Spleen (tissue), 7 donors: Measurements from ENCODE around the gene IRS1.

Experiments used
- CTCF ChIP-seq, 11 experiments: fragments of 200-600 bp in 7 of 11; fragments of 450-650 bp in 4 of 11; sonication (generic) in 4 of 11; IDR thresholded peaks in 8 of 11; conservative IDR thresholded peaks in 3 of 11; 1 replicate in 7 of 11; 2 replicates in 4 of 11; pipeline versions ENCODE4 v1.4.0 to v1.8.0; 2016 to 2021; ENCODE audit warnings: antibody characterized with exemption in 11 of 11, inconsistent platforms in 4 of 11, mild to moderate bottlenecking in 1 of 11
- POLR2A ChIP-seq, 3 donors: fragments of 450-650 bp; IDR thresholded peaks; one replicate each; pipeline ENCODE4 v1.5.1; 2017; ENCODE audit warnings: antibody characterized with exemption in 3 of 3, mild to moderate bottlenecking in 1 of 3
- donor health status: DM: no; HTN: no; CAD: no; lungs with moderate emphysema.
- donor health status: DM: no; HTN: no; CAD: no.
- donor health status: DM: no; HTN: no; CAD: no.

DNA sequence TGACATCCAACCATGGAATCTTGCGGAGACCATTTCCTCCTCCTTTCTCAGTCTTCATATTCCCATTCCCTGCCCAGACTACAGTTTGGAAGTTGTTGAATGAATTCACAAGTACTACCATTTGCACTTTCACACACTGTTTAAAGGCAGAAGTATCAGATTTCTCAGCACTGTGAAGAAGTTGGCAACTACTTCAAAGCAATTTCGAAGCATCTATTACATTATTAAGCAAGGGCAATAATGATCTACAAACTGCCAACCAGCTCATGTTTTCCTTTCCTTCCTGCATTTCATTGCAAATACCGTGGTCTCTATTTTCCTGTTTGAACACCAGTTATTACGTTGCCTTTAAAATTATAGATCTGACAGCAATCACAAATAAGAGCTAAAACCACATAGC lies 105.5 kb downstream of the IRS1 start:
- TF ChIP-seq POLR2A (IDR thresholded peaks at IDR 0.05) = no peak
- no peak for TF ChIP-seq CTCF (IDR thresholded peaks at IDR 0.05 in 8 of 11, conservative IDR thresholded peaks at IDR 0.05 in 3 of 11)
